Measurements from ENCODE around the gene DIP2C. TPM values are rescaled to one million over a fixed set of nuclear protein-coding genes. Genes with fewer than 3 reads are reported as not detected.

Gene DIP2C
- total and polyA plus RNA-seq, 2 donors (not counting 1 experiment from before 2014, with no cell fraction given): 1.3 to 1.9 TPM

GRCh38 chr10:628386-629045 is 61.0 kb downstream of the DIP2C start:
- ATAC-seq (ENCODE audit: low read depth) (no peak), DNase-seq (no peak)
- no peak for TF ChIP-seq CTCF (IDR thresholded peaks at IDR 0.05)
- TF ChIP-seq EZH2 (IDR thresholded peaks at IDR 0.05; ENCODE audit: borderline replicate concordance, insufficient read depth, low read depth, low read length, poor library complexity, severe bottlenecking): no peak
- no peak overlapping the region for H2AFZ ChIP-seq (ENCODE audit: insufficient read depth, low read depth, low read length, poor library complexity, severe bottlenecking)
- CTCF ChIA-PET: no interaction called here
- no peak overlapping the region for H3K4me2 ChIP-seq (replicated peaks; ENCODE audit: low read depth, low read length, poor library complexity, severe bottlenecking)
- intact Hi-C loops (cut with micrococcal nuclease): no loop called here
- Mint-ChIP-seq H3K27me3 (peaks cover 26% of the 10 kb centered on the region), H3K4me1 (no peaks in the 10 kb centered on the region), H3K9me3 (ENCODE audit: insufficient read depth) (no peaks in the 10 kb centered on the region), H3K4me3 (no peak overlapping the region), H3K27ac (no peak overlapping the region)
- 88% methylated on average over 19 of the region's 19 CpGs for WGBS (ENCODE audit: insufficient coverage)
- no peak overlapping the region for H3K4me3 ChIP-seq (ENCODE audit: control extremely low read depth in 1 of 5, extremely low read depth in 1 of 5, insufficient read depth in 1 of 5, low read depth in 2 of 5, low read length in 4 of 5)
- POLR2A ChIA-PET: no interaction called here
- no peaks in the 10 kb centered on the region for H3K79me2 ChIP-seq (ENCODE audit: control insufficient read depth, insufficient read depth, low read length)
- no peak overlapping the region for H3K9ac ChIP-seq (ENCODE audit: low read length)
- H3K36me3 ChIP-seq (replicated peaks in 1 of 2; ENCODE audit: control extremely low read depth in 1 of 2, control insufficient read depth in 1 of 2, extremely low read depth in 1 of 2, insufficient read depth in 2 of 2, low read length in 1 of 2): no peaks in the 10 kb centered on the region
- H3K9me3 ChIP-seq (ENCODE audit: control extremely low read depth in 1 of 3, control insufficient read depth in 2 of 3, insufficient read depth in 1 of 3, low read length in 2 of 3): peaks cover 0 to 6% (median 0%) of the 10 kb centered on the region in 3 donors
- H3K27me3 ChIP-seq (replicated peaks in 1 of 4; ENCODE audit: control extremely low read depth in 1 of 4, control insufficient read depth in 3 of 4, insufficient read depth in 4 of 4, low read length in 3 of 4): peaks cover 0 to 22% (median 3%) of the 10 kb centered on the region in 4 experiments
- H4K20me1 ChIP-seq (ENCODE audit: control insufficient read depth, insufficient read depth, low read length, poor library complexity, severe bottlenecking): no peaks in the 10 kb centered on the region
- no peaks in the 10 kb centered on the region for H3K4me1 ChIP-seq (ENCODE audit: control insufficient read depth in 2 of 2, insufficient read depth in 2 of 2, low read length in 2 of 2)
- H3K27ac ChIP-seq (ENCODE audit: low read length in 2 of 2): no peak overlapping the region
